Measurements from ENCODE around the gene RALGPS1.

RALGPS1 gene

GRCh38 chr9:126953041-126953809 is 38.6 kb downstream of the RALGPS1 start:
- no peak overlapping the region for H3K4me3 ChIP-seq (ENCODE audit: low read depth, low read length)
- TF ChIP-seq CTCF (IDR thresholded peaks at IDR 0.05; ENCODE audit: borderline replicate concordance, insufficient read depth, low read depth, low read length), result no peak

GRCh38 chr9:126955811-126956210 is 41.2 kb downstream of the RALGPS1 start:
- TF ChIP-seq CTCF (IDR thresholded peaks at IDR 0.05; ENCODE audit: borderline replicate concordance, insufficient read depth, low read depth, low read length), result no peak

GRCh38 chr9:126956917-126957686 is 42.5 kb downstream of the RALGPS1 start:
- H3K4me3 ChIP-seq (ENCODE audit: low read depth, low read length), result no peak overlapping the region
- no peak for TF ChIP-seq CTCF (IDR thresholded peaks at IDR 0.05; ENCODE audit: borderline replicate concordance, insufficient read depth, low read depth, low read length)

More at GRCh38 chr9:126955811-126956210, 41.2 kb downstream of the RALGPS1 start:
- H3K4me3 ChIP-seq (ENCODE audit: low read depth, low read length), result no peak overlapping the region

GRCh38 chr9:126957687-126958053 is 43.1 kb downstream of the RALGPS1 start:
- no peak overlapping the region for H3K4me3 ChIP-seq (ENCODE audit: low read depth, low read length)
- no peak for TF ChIP-seq CTCF (IDR thresholded peaks at IDR 0.05; ENCODE audit: borderline replicate concordance, insufficient read depth, low read depth, low read length)

GRCh38 chr9:126959336-126959735 is 44.8 kb downstream of the RALGPS1 start:
- TF ChIP-seq CTCF (IDR thresholded peaks at IDR 0.05; ENCODE audit: borderline replicate concordance, insufficient read depth, low read depth, low read length), result no peak
- H3K4me3 ChIP-seq (ENCODE audit: low read depth, low read length), result no peak overlapping the region

- no peak for TF ChIP-seq CTCF (IDR thresholded peaks at IDR 0.05; ENCODE audit: borderline replicate concordance, insufficient read depth, low read depth, low read length)
- H3K4me3 ChIP-seq (ENCODE audit: low read depth, low read length), result no peak overlapping the region
Observed at GRCh38 chr9:126959917-126960316, 45.3 kb downstream of the RALGPS1 start.

All from GM12875 (cell line).